Mammary epithelial cell (primary cell): ENCODE results near the gene MARK2.

Source experiments
- CTCF ChIP-seq, 2 donors: IDR thresholded peaks in 1 of 2; conservative IDR thresholded peaks in 1 of 2; 2 replicates each; pipeline ENCODE4 v1.5.1; 2011 to 2012; ENCODE audit warnings: inconsistent platforms in 2 of 2, low read length in 2 of 2, mild to moderate bottlenecking in 2 of 2, control low read depth in 1 of 2, low read depth in 1 of 2; ENCODE audit not compliant: insufficient read depth in 1 of 2; ENCODE audit errors: extremely low read depth in 1 of 2
- EZH2 ChIP-seq: IDR thresholded peaks from 2 replicates; pipeline ENCODE4 v1.6.1; 2012; ENCODE audit warnings: low read length, inconsistent platforms, borderline replicate concordance

- TF ChIP-seq CTCF (conservative IDR thresholded peaks at IDR 0.05 in 1 of 2, IDR thresholded peaks at IDR 0.05 in 1 of 2; ENCODE audit: extremely low read depth in 1 of 2, insufficient read depth in 1 of 2, low read depth in 1 of 2, low read length in 2 of 2), result no peak
- TF ChIP-seq EZH2, result no peak
Measured at GRCh38 chr11:63922673-63923192, 83.8 kb downstream of the MARK2 start.
